ENCODE data around the gene LY6G5C.
A peak's percentile ranks its signal among the peaks of the same experiment; 100 is the strongest.

Gene LY6G5C

GRCh38 chr6:31689249-31690110 is 8.6 kb upstream of the LY6G5C start:
- DNase-seq: peak in 1 of 6 experiments; percentile 4

GRCh38 chr6:31687860-31688693 is 7.2 kb upstream of the LY6G5C start:
- DNase-seq: no peak

- DNase-seq: no peak
These were observed 6.5 kb upstream of the LY6G5C start for GRCh38 chr6:31687321-31687720.

GRCh38 chr6:31686483-31686882 is 5.6 kb upstream of the LY6G5C start:
- no peak for DNase-seq

GRCh38 chr6:31683591-31683990 is 2.7 kb upstream of the LY6G5C start:
- DNase-seq: no peak

- peak in 5 of 6 experiments; percentile 14 to 44 (median 26) for DNase-seq
These were observed 336 bp upstream of the LY6G5C start for GRCh38 chr6:31681135-31681671.

GRCh38 chr6:31677955-31678354 is 2.9 kb downstream of the LY6G5C start:
- no peak for DNase-seq

GRCh38 chr6:31676904-31677303 is 4.0 kb downstream of the LY6G5C start:
- no peak for DNase-seq

- no peak for DNase-seq
These were observed 4.5 kb downstream of the LY6G5C start for GRCh38 chr6:31676322-31676903.

- DNase-seq: no peak
These were observed 11.2 kb downstream of the LY6G5C start, which contains the start of gene LY6G5B for GRCh38 chr6:31669676-31670075. Gene LY6G5B, plus strand, starts transcription at chr6:31669976. Its CDS starts 975 bp downstream, at chr6:31670951.

GRCh38 chr6:31666337-31666965 is 14.4 kb downstream of the LY6G5C start:
- DNase-seq: no peak

GRCh38 chr6:31665501-31666336 is 15.1 kb downstream of the LY6G5C start, which contains the start of gene CSNK2B:
Gene CSNK2B, plus strand, starts transcription at chr6:31666080. Its CDS starts 752 bp downstream, at chr6:31666832.
- DNase-seq: peak; percentile 92 to 98 (median 97)

GRCh38 chr6:31664790-31665500 is 15.9 kb downstream of the LY6G5C start, which contains the start of gene GPANK1:
Gene GPANK1, minus strand, starts transcription at chr6:31664997. Its CDS starts 519 bp downstream, at chr6:31664478.
- DNase-seq: peak; percentile 81 to 92 (median 86)

GRCh38 chr6:31663961-31664789 is 16.7 kb downstream of the LY6G5C start:
- DNase-seq: no peak

GRCh38 chr6:31663126-31663960 is 17.5 kb downstream of the LY6G5C start:
- no peak for DNase-seq

- no peak for DNase-seq
These were observed 18.6 kb downstream of the LY6G5C start for GRCh38 chr6:31662124-31662723.

GRCh38 chr6:31661262-31662123 is 19.4 kb downstream of the LY6G5C start:
- DNase-seq: no peak

Data from stimulated activated naive CD4-positive, alpha-beta T cell (primary cell).